Stimulated activated CD4-positive, alpha-beta T cell treated with anti-CD3 and anti-CD28 coated beads, Interleukin-1b, Interleukin-23, amount 100 ng/mL, for 24 hours (primary cell): Measurements from ENCODE around the gene L1TD1.
"Not testable (repeated sequence)": the region's sequence is repeated elsewhere in the genome, so short reads cannot be mapped to it uniquely, and the experiment has no call there.

Experiments used
- DNase-seq, 4 experiments: peaks; one replicate each; pipeline ENCODE4 v3.0.0-alpha.2; 2020; ENCODE audit warnings: low read depth in 4 of 4, low spot score in 1 of 4

Gene L1TD1

DNA sequence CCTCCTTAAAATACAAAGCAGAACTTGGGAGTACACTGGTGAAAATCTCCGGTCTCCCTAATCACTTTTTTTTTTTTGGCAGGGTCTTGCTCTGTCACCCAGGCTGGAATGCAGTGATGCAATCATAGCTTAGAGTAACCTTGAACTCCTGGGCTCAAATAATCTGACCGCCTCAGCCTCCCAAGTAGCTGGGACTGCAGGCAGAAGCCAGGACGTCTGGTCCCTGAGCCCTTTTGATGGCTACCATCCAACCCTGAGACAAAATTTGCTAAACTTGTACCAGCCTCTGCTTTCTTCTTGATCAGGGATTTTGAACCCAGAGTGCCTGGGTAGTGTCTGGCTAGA is 4.1 kb downstream of the L1TD1 start:
- no peak for DNase-seq

GRCh38 chr1:62207187-62207586 is 12.5 kb downstream of the L1TD1 start:
- DNase-seq = no peak

DNA sequence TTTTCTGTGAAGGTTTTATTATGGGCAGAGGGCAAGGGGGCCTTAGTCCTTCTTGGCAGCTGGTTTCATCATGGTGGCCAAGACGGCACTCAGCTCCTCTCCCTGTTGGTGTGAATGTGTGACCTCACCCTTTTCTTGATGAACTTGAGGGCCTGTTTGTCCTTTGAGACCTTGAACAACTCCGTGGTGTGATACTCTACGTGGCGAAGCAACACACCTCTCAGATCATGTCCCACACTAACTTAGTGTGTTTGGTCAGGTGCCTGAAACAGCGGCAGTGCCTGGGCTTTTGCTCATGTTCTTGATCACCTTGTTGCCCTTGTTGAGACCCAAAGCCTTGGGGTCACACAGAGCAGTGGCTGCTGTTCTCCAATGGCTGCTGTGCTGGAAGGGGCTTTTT is 13.4 kb downstream of the L1TD1 start:
- DNase-seq = no peak

DNA sequence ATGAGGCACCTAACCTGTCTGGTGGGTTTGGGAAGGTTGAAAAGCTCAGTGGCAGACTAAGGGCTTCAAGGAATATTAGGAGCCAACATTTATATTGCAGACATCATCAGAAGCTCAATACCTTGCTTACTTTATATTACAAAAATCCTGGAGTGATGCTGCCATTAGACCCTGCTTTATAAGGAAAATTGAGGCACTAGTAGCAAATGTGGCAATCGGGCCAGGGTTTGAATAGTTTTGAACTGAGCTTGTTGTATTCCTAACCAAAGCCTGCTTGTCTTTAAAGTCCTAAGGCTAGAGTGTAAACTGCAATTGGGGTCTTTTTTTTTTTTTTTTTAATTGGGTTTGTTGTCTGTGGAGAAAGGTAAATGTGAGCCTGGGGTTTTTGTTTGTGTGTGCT is 14.3 kb downstream of the L1TD1 start:
- no peak for DNase-seq

GRCh38 chr1:62209931-62210595 is 15.4 kb downstream of the L1TD1 start:
- DNase-seq = no peak

- DNase-seq = no peak
These were observed 16.3 kb downstream of the L1TD1 start for GRCh38 chr1:62210960-62211359.

DNA sequence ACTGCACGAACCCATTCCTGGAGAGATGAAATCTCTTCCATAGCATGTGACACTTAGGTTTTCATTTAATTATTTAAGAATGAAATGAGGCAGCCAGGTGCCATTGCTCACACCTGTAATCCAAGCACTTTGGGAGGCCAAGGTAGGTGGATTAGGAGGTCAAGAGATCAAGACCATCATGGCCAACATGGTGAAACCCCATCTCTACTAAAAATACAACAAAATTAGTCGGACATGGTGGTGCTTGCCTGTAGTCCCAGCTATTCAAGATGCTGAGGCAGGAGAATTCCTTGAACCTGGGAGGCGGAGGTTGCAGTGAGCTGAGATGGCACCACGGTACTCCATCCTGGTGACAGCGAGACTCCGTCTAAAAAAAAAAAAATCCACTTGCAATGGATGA is 17.8 kb downstream of the L1TD1 start:
- no peak for DNase-seq

- DNase-seq = no peak
These were observed 18.6 kb downstream of the L1TD1 start for GRCh38 chr1:62213075-62213914.

- no peak for DNase-seq
These were observed 24.0 kb downstream of the L1TD1 start for GRCh38 chr1:62218604-62219003.

- not testable (repeated sequence) for DNase-seq
These were observed 25.8 kb downstream of the L1TD1 start for GRCh38 chr1:62220456-62220855.

GRCh38 chr1:62221171-62221570 is 26.5 kb downstream of the L1TD1 start:
- DNase-seq = no peak

GRCh38 chr1:62222321-62222720 is 27.7 kb downstream of the L1TD1 start:
- no peak for DNase-seq

- DNase-seq = no peak
These were observed 29.5 kb downstream of the L1TD1 start for GRCh38 chr1:62224182-62224581.

- no peak for DNase-seq
These were observed 32.8 kb downstream of the L1TD1 start for GRCh38 chr1:62227496-62227895.

GRCh38 chr1:62228136-62228882 is 33.7 kb downstream of the L1TD1 start:
- DNase-seq = no peak

DNA sequence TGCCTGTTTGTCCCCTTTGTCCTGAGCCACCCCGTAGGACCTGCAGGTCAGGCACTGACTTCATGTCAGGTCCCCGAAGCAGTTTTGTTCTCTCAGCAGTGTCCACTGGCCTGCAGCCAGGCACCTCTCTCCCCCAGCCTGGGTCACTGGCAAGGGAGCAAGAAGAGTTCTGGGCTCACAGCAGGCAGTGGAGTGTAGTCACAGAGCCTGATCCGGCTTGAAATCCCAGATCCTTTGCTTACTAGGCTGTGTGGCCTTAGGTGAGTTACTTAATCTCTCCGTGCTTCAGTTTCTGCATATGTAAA is 34.2 kb downstream of the L1TD1 start:
- no peak for DNase-seq

DNA sequence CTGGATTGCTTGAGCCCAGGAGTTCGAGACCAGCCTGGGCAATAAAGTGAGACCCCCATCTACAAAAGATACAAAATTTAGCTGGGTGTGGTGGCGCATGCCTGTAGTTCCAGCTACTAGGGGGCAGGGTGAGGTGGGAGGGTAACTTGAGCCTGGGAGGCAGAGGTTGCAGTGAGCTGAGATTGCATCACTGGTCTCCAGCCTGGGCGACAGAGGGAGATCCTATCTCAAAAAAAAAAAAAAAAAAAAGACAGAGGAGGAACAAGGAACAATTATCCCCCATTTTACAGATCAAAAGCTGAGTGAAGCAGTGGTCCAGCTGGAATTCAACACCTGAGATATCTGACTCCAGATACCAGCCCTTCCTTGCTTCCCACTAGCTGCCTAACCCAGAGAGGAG is 34.8 kb downstream of the L1TD1 start:
- no peak for DNase-seq

- DNase-seq = no peak
These were observed 35.3 kb downstream of the L1TD1 start for GRCh38 chr1:62229932-62230331.

- no peak for DNase-seq
These were observed 36.1 kb downstream of the L1TD1 start for GRCh38 chr1:62230718-62231117.

GRCh38 chr1:62232871-62233278 is 38.2 kb downstream of the L1TD1 start:
- DNase-seq = no peak

DNA sequence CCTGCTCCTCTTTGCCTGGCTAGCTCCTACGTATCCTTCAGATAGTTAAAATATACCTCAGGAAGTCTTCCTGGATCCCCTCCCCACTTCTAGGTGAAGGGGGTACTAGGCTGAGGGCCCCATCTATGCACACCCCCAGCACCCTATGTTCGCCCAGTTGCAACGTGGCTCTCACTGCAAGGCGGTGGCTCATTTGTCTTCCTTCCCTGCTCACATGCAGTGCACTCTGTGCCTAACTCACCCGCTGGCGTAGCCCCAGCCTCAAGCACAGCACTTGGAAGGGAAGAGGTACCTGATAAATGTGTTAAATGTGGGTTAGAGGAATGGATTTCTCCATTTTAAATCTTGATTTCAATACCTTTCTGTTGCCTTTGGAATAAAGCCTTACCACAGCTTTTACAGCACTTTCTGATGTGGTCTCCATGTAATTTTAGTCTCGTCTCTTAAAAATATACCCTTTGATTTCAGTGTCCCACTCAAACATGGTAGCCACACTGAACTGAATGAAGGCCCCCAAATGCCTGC is 39.3 kb downstream of the L1TD1 start:
- DNase-seq = no peak

GRCh38 chr1:62234688-62235087 is 40.0 kb downstream of the L1TD1 start:
- no peak for DNase-seq
